HG02678 (cell line): ENCODE data around the gene EFNB3.

Experiments
- ATAC-seq: cut with Tn5 transposase; IDR thresholded peaks from one replicate; pipeline ENCODE4 v1.9.1; 2021; ENCODE audit warnings: mild to moderate bottlenecking, moderate library complexity; ENCODE audit not compliant: unreplicated experiment

Gene EFNB3

DNA sequence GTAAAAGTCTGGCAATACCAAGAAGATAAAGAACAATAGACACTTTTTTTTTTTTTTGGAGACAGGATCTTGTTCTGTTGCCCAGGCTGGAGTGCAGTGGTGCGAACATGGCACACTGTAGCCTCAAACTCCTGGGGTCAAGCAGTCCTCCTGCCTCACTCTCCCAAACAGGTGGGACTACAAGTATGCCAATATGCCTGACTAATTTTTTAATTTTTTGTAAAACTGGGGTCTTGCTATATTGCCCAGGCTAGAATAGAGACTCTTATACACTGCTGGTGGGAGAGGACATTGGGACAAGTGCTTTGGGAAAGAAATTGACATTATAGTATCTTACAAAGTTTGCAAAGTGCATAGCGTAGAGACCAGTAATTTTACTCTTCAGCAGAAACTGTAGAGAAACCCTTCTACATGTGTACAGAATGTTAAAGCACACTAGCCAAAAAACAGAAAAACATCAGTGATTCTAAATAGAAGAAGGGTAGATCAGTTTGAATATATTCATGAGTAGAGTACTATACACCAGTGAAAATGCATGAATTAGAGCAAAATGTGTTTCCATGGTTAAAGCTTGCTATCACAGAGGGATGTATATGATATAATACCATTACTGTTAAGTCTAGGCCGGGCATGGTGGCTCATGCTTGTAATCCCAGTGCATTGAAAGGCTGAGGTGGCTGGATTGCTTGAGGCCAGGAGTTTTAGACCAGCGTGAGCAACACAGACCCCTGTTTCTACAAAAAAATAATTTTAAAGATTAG is 7.0 kb upstream of the EFNB3 start:
- no peak for ATAC-seq

DNA sequence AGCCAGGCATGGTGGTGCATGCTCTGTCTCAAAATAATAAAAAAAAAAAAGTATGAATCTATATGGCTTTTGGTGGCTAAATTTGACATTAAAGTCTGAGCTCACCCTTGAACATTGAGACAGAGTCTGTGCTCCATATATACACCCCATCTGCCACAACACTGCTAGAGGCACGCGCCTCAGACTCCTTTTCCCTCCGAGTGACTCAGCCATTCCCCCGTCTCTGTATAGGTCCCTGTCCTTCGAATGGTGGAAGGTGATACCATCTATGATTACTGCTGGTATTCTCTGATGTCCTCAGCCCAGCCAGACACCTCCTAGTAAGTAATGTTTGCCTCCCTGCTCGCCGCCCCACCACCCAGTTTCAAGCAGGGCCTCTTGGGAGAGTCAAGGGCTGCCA is 4.5 kb upstream of the EFNB3 start:
- no peak for ATAC-seq

DNA sequence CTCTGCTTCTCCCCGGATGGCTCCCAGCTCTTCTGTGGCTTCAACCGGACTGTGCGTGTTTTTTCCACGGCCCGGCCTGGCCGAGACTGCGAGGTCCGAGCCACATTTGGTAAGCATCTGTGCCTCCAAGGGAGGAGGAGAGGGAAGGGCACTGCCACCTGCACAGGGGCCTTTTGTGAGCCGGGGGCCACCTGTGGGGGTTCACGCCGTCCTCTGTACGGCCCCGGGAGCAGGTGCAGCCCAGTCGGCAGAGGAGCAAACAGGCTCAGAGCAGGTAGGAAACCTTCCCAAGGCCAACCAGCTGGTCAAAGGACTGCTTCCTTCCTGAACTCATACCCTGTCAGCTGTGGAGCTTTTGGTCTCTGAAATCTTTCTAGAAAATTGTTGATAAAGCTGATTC is 3.3 kb upstream of the EFNB3 start:
- no peak for ATAC-seq

DNA sequence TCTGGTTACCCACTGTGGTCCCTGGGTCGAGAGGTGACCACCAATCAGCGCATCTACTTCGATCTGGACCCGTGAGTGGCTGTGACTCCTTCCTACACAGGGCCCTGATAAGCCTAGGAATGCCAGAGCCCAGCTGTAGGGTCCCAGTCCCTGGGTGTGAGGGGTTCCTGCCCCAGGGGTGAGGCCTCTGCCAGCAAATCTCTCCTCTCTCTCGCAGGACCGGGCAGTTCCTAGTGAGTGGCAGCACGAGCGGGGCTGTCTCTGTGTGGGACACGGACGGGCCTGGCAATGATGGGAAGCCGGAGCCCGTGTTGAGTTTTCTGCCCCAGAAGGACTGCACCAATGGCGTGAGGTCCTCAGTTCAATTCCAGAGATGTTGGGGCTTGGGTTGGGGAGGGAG is 2.2 kb upstream of the EFNB3 start:
- no peak for ATAC-seq

DNA sequence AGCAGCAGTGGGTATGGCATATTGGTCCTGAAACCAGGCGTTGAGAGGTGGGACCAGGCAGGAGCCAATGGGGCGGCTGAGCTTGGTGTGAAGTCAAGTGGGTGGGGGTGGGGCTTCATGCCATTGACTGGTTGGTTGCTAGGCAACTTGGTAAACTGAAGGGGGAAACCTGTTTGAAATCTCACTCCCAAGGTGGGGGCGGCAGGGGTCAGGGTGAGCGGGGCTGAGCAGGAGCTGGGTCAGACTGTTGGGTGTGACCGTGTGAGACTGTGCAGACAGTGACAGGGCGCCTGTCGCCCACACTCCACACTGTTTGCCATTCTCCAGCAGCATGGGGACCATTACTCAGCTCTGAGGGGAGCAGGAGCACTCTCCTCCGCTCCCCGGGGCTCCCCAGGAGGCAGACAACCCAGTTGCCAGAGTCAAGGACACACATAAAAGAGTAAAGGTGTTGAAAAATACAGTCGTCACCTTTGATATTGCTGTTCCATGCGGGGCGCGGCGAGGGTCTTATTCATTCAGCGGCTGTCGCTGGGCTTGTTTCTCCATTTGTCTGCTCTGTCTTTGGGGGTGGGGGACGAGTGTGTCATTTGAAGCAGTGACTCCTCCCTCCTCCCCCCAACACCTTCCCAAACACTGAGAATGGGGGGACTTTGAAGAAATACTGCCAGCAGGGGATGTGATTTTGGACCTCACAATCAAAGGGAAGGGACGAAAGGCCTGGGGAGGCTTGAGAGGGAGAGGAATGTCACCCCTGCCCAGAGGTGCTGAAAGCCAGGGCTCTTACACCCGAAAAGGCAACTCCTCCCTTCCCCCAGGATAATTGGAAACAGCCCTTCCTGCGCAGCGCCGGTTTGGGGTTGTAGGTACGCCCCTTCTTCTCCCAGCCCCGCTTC is 1.2 kb upstream of the EFNB3 start:
- no peak for ATAC-seq

DNA sequence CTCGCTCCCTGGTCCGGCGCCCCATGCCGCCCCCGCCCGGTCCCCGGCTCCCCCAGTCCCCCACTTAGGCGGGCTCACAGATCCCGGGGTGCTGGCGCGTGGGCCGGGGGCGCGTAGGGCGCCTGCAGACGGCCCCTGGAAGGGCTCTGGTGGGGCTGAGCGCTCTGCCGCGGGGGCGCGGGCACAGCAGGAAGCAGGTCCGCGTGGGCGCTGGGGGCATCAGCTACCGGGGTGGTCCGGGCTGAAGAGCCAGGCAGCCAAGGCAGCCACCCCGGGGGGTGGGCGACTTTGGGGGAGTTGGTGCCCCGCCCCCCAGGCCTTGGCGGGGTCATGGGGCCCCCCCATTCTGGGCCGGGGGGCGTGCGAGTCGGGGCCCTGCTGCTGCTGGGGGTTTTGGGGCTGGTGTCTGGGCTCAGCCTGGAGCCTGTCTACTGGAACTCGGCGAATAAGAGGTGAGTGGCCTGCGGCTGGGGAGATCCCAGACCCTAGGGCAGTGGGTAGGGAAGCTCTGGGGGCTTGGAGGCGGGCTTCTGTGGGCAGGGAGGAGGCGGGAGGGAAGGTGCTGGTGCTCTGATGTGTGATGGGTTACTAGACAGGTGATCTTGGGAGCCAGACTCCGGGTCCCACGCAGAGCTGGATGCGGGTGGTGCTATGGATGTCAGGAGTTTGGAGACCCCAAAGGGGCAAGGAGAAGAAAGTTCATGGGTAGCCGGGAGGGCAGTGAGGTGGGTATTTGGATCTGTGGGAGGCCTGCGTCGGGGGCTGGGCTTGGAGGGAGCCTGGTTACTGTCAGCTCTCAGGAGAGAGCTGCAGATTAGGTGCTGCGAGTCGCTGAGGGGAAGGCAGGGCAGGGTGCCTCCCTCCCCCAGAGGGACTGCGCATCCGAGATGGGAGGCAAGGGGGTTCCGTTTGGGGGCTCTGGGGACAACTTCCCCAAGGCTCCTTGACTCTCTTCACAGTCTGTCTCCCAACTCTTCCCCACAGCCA is 560 bp downstream of the EFNB3 start:
- no peak for ATAC-seq

DNA sequence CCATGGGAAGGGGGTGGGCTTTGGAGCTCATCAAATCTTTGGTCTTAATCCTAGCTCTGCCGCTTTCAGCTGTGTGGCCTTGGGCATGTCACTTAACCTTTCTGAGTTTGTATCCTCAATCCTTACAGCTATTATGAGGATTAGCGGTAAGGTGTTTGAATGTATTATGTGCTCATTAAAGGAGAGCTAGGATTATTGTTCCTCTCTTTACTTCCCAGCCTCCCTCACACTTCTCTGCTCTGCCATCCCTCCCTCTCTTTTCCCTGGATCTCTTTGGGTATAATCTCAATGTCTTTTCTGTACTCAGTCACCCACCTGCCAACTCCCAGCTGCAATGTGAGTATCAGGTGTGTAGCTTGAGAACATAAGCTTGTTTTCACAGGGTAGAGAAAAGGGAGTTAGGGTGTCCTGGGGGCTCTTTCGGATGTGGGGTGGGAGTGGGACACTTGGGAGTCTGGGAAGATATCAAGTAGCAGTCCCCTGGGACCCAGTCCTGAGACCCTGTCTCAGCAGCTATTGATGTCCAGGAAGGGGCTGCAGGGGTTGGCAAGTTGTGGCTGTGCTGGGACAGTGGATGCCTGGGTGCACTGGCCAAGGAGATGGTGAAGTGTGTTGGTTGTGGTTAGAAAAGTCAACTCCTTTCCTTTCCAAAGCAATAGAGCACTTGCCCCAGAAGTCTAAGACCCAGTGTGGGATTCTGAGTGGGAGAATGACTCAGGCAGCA is 1.8 kb downstream of the EFNB3 start:
- no peak for ATAC-seq

DNA sequence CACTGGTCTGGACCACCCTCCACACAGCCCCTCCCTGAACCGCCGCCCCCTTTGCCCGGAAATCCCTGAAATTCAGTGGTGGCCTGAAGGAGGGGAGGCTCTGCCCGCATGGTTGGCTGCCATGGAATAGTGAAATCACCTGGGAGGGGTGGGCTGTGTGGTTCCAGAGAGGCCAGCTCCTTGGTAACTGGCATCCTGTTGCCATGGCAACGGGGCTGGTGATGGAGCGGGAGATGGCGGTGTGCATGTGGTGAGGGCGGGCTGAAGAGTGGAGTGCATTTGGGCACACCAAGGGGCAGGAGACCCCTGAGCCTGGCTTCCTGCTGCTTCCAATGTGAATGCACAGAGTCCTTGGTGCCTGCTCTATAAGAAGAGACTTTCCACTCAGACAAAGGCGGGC is 2.4 kb downstream of the EFNB3 start:
- ATAC-seq = no peak

DNA sequence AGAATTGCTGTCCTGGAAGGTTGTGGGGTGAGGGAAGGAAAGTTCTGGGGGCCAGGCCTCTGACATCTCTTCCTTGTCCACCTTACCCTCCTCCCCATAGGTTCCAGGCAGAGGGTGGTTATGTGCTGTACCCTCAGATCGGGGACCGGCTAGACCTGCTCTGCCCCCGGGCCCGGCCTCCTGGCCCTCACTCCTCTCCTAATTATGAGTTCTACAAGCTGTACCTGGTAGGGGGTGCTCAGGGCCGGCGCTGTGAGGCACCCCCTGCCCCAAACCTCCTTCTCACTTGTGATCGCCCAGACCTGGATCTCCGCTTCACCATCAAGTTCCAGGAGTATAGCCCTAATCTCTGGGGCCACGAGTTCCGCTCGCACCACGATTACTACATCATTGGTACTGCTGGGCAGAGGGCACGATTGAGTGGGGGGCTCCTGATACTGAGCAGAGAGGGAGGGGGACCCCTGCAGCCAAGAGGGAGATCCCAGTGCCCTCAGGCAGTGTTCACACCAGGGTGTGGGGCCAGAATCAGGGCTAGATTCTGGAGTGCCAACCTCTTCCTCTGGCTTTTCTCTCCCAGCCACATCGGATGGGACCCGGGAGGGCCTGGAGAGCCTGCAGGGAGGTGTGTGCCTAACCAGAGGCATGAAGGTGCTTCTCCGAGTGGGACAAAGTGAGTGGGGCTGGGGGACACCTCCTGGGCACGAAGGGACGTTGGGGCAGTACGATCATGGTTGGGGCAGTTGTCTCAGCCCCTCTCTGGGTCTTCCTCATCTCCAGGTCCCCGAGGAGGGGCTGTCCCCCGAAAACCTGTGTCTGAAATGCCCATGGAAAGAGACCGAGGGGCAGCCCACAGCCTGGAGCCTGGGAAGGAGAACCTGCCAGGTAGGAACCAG is 3.1 kb downstream of the EFNB3 start:
- no peak for ATAC-seq

DNA sequence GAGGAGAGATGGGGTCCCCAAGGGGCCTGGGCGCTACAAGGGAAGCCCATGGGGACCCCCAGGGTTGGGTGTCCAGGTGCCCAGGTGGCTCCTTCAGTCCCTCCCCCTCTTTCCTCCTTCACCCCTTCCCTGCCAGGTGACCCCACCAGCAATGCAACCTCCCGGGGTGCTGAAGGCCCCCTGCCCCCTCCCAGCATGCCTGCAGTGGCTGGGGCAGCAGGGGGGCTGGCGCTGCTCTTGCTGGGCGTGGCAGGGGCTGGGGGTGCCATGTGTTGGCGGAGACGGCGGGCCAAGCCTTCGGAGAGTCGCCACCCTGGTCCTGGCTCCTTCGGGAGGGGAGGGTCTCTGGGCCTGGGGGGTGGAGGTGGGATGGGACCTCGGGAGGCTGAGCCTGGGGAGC is 4.0 kb downstream of the EFNB3 start:
- no peak for ATAC-seq

DNA sequence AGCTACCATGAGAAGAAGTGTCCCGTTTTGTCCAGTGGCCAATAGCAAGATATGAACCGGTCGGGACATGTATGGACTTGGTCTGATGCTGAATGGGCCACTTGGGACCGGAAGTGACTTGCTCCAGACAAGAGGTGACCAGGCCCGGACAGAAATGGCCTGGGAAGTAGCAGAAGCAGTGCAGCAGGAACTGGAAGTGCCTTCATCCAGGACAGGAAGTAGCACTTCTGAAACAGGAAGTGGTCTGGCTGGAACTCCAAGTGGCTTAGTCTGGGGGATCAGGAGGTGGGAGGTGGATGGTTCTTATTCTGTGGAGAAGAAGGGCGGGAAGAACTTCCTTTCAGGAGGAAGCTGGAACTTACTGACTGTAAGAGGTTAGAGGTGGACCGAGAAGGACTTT is 5.3 kb downstream of the EFNB3 start:
- no peak for ATAC-seq

DNA sequence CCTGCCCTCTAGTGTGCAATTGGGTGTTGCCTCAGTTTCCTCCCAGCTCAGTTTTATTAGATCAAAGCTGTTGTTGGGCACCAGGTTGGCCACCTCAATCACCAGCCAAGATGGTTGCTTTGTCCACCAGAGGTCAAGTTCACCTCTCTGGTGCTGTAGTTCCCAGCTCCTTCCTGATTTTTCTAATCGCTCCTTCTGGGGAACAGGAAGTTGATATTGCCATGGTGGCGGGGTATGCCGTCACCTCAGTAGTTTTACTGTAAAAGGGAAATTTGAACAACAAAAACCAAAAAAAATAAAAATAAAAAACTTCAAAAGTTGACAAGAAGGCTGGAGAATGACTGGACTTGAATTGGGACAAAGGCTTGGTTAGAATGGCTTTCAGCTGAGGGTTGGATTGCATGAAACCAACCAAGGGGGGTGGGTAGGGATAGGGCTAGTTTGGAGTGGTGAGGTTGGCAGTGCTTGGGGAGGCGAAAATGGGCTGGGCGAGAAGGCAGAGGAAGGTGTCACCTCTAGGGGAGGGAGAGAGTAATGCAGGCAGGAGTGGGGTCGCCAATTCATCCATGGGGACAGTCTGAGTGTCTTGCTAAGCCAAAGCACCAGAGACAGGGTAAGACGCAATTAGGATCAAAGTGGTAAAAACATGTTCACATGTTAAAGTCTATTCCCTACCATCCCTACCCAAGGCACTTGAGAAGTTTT is 6.2 kb downstream of the EFNB3 start:
- ATAC-seq = no peak

DNA sequence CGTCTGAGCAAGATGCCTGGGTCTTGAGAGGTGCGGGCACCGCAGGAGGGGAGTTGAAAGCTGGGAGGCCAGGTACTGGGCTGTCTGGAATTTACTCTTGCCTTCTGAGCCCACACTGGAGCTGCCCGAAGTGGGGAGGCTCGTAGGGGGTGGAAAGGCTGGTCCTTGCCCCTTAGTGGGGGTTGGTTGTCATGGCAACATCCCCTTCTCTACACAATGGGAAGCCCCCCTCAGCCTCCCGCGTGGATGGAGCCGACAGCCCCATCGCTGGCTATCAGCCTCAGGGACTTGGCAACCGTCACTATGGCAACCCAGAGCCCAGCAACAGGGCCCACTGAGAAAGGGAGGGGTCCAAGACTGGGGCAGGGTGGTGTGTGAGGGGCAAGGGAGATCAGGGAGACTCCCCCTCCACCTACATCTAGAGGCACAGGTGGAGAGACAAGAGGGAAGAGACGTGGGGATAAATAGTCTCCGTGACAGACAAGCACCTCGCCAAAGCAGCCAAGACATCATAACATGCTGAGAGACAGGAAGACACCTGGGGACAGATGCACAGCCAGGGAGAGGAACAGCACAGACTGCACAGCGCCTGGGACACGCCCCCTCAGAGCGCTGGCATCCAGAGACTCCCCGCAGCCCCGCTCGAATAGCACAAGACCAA is 7.2 kb downstream of the EFNB3 start:
- ATAC-seq = no peak

DNA sequence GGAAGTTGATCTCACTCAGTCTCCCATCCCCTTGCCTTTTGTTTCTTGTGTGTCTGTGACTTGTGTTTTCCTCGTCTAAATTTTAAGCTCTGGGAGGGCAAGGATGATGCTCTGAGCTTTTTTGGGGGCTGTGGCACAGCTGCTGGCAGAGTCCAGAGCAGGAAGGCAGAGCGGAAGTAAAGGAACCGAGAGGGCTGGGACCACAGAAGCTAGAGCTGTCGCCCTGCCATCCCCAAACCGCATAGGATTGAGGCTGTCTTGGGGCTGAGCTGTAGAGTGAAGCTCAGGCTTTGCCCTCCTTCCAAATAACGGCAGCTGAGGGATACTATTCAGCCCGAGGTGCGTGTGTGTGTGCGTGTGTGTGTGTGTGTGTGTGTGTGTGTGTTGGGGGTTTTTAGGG is 8.8 kb downstream of the EFNB3 start:
- ATAC-seq = no peak

DNA sequence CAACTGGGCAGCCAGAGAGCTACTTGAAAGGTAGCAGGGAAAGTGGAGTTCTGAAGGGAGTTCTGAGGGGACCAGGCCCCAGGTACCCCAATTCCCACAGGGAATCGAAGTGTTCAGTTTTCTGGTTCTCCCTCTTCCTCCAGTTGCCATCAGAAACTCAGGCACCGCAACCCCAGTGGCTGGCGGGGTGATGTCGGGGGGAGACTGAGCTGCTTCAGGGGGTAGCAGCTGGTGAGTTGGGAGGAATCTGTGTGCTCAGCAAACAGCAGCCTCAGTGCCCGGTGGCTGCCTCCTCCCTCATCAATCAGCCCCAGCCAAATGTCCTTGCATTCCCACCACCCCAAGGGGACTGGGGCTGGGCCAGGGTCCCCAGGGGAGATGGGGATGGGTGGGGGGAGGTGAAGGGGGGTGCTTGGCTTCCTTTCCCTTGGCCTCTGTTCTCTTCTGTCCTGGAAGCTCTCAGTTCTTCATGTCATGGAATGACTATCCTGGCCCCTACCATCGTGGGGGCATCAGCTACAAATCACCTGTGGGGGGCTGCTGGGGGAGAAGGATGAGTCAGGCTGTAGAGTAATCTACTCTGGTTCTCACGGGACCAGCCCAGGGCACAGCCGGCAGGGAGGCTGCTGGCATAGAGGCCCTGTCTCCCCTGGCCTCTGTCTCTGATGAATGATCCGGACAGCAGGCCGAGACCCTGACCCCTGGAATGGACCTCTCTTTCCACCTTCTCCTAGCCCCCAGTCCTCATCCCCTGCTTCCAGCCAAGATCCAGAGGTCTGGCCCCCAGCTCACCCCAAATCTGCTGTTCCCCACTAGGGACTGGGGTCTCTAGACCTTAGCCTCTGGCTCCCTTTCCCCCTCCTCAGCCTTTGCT is 10.0 kb downstream of the EFNB3 start:
- no peak for ATAC-seq

DNA sequence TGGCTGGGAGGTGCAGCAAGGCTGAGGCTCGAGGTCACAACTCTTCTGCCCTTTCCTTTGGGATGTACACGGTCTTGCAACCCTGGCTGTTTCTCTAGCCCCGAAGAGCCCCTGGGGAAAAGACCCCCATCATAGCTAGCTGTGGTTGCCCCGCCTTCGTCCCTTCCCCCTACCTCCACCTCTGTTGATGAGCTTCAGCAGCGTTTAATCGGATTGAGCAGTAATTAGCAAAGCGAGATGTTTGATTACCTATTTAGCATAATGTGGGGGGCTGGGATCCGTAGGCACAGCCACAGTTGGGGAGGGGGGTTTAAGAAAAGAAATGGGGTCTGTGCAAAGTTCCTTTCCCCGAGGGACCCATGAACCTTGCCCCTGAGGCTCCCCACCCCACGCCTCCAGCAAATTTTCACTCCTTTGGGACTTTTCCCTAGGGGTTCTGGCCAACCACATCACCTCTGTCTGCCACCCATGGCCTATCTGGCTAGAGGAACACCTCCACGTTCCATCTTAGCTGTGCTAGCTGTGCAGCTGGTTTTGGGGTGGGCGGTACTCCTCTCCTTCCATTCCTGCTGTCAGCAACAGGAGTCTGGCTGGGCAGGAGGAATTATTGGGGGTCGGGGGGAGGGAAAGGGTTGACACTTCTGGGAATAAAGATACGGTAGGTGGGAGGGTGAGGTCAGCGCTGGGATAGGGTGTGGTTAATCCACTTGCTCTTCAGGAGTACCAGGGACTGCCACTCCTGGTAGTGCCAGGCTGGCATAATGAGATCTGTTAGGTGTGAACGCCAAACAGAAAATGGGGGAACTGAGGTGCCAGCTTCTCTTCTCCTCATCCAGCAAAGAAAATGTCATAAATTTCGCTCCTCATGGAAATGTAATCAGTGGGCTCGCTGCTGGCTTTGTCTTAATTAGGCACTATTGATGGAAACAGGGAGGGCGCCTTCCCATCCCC is 11.2 kb downstream of the EFNB3 start:
- ATAC-seq = no peak
